IPS-20b (cell line): ENCODE measurements around the gene CD160.
"Not testable (repeated sequence)": the region's sequence is repeated elsewhere in the genome, so short reads cannot be mapped to it uniquely, and the experiment has no call there.

Source experiments
- H3K27ac ChIP-seq: one replicate; pipeline ENCODE4 v1.5.1; 2013; ENCODE audit warnings: low read length
- H3K27me3 ChIP-seq: 2 replicates; pipeline ENCODE4 v1.6.1; 2013; ENCODE audit warnings: mild to moderate bottlenecking, low read length, inconsistent platforms; ENCODE audit not compliant: insufficient read depth
- H3K36me3 ChIP-seq: 2 replicates; pipeline ENCODE4 v1.6.1; 2013; ENCODE audit warnings: low read depth, mild to moderate bottlenecking, inconsistent platforms, low read length, moderate library complexity; ENCODE audit not compliant: insufficient read depth
- H3K4me1 ChIP-seq: 2 replicates; pipeline ENCODE4 v1.6.1; 2013; ENCODE audit warnings: mild to moderate bottlenecking, control low read depth, inconsistent platforms, low read length, moderate library complexity; ENCODE audit not compliant: insufficient read depth
- H3K4me3 ChIP-seq: 2 replicates; pipeline ENCODE4 v1.5.1; 2013; ENCODE audit warnings: mild to moderate bottlenecking, low read length, inconsistent platforms
- H3K9ac ChIP-seq: 2 replicates; pipeline ENCODE4 v1.6.1; 2013; ENCODE audit warnings: low read depth, mild to moderate bottlenecking, inconsistent platforms, low read length, moderate library complexity
- H3K9me3 ChIP-seq: 2 replicates; pipeline ENCODE4 v1.6.1; 2013; ENCODE audit warnings: mild to moderate bottlenecking, low read depth, low read length, inconsistent platforms; ENCODE audit not compliant: insufficient read depth

The CD160 gene

GRCh38 chr1:145764231-145764940, 45.1 kb downstream of the CD160 start:
- H3K4me3 ChIP-seq, H3K27me3 ChIP-seq, H3K9ac ChIP-seq, H3K4me1 ChIP-seq, H3K36me3 ChIP-seq, H3K27ac ChIP-seq: not testable (repeated sequence)
- H3K9me3 ChIP-seq, result peaks cover 22% of the 10 kb centered on the region

- H3K27ac ChIP-seq, H3K27me3 ChIP-seq, H3K4me1 ChIP-seq, H3K9ac ChIP-seq, H3K4me3 ChIP-seq, H3K36me3 ChIP-seq: not testable (repeated sequence)
- peaks cover 20% of the 10 kb centered on the region for H3K9me3 ChIP-seq
Measured at GRCh38 chr1:145765127-145765526, 45.8 kb downstream of the CD160 start.

- not testable (repeated sequence) for H3K27ac ChIP-seq, H3K4me3 ChIP-seq, H3K4me1 ChIP-seq, H3K9ac ChIP-seq, H3K27me3 ChIP-seq, H3K36me3 ChIP-seq
- H3K9me3 ChIP-seq, result peaks cover 16% of the 10 kb centered on the region
Measured at GRCh38 chr1:145765585-145766360, 46.5 kb downstream of the CD160 start.

- H3K9ac ChIP-seq, H3K27ac ChIP-seq, H3K4me3 ChIP-seq, H3K9me3 ChIP-seq, H3K4me1 ChIP-seq, H3K27me3 ChIP-seq: not testable (repeated sequence)
- peaks cover 15% of the 10 kb centered on the region for H3K36me3 ChIP-seq
Measured at GRCh38 chr1:145766926-145767325, 47.6 kb downstream of the CD160 start.

- peaks cover 12% of the 10 kb centered on the region for H3K36me3 ChIP-seq
- not testable (repeated sequence) for H3K9ac ChIP-seq, H3K9me3 ChIP-seq, H3K4me1 ChIP-seq, H3K27ac ChIP-seq, H3K4me3 ChIP-seq, H3K27me3 ChIP-seq
Measured at GRCh38 chr1:145768004-145768403, 48.7 kb downstream of the CD160 start.

- Histone ChIP-seq H3K9me3 (no peaks in the 10 kb centered on the region), H3K36me3 (peaks cover 12% of the 10 kb centered on the region), H3K4me3 (no peak overlapping the region), H3K27ac (no peak overlapping the region), H3K4me1 (no peaks in the 10 kb centered on the region), H3K9ac (no peak overlapping the region), H3K27me3 (no peaks in the 10 kb centered on the region)
Measured at GRCh38 chr1:145771056-145771455, 51.8 kb downstream of the CD160 start.

GRCh38 chr1:145773423-145773822, 54.1 kb downstream of the CD160 start:
- Histone ChIP-seq H3K36me3 (peaks cover 12% of the 10 kb centered on the region), H3K9ac (no peak overlapping the region), H3K27me3 (no peaks in the 10 kb centered on the region), H3K4me3 (no peak overlapping the region), H3K9me3 (no peaks in the 10 kb centered on the region), H3K27ac (no peak overlapping the region), H3K4me1 (no peaks in the 10 kb centered on the region)

- Histone ChIP-seq H3K9me3 (no peaks in the 10 kb centered on the region), H3K9ac (no peak overlapping the region), H3K4me3 (no peak overlapping the region), H3K4me1 (no peaks in the 10 kb centered on the region; the same call in 1 of the 2 replicates), H3K27ac (no peak overlapping the region), H3K36me3 (no peaks in the 10 kb centered on the region), H3K27me3 (no peaks in the 10 kb centered on the region)
Measured at GRCh38 chr1:145777357-145778145, 58.3 kb downstream of the CD160 start.

GRCh38 chr1:145778146-145778540, 58.8 kb downstream of the CD160 start:
- Histone ChIP-seq H3K4me3 (no peak overlapping the region), H3K27me3 (no peaks in the 10 kb centered on the region), H3K27ac (no peak overlapping the region), H3K36me3 (peaks cover under 1% of the 10 kb centered on the region; the same call in 1 of the 2 replicates), H3K9ac (no peak overlapping the region), H3K9me3 (no peaks in the 10 kb centered on the region), H3K4me1 (no peaks in the 10 kb centered on the region; the same call in 1 of the 2 replicates)

GRCh38 chr1:145782272-145783099, 63.2 kb downstream of the CD160 start:
- Histone ChIP-seq H3K4me1 (no peaks in the 10 kb centered on the region; the same call in 1 of the 2 replicates), H3K27ac (no peak overlapping the region), H3K9me3 (no peaks in the 10 kb centered on the region), H3K36me3 (peaks cover 4% of the 10 kb centered on the region; the same call in 1 of the 2 replicates), H3K4me3 (no peak overlapping the region), H3K9ac (no peak overlapping the region), H3K27me3 (no peaks in the 10 kb centered on the region)

- peaks cover 11% of the 10 kb centered on the region; the same call in 1 of the 2 replicates for H3K36me3 ChIP-seq
- H3K4me3 ChIP-seq, result no peak overlapping the region
- no peaks in the 10 kb centered on the region for H3K9me3 ChIP-seq
- no peak overlapping the region for H3K9ac ChIP-seq
- no peaks in the 10 kb centered on the region; the same call in 1 of the 2 replicates for H3K4me1 ChIP-seq
- H3K27ac ChIP-seq, result no peak overlapping the region
- no peaks in the 10 kb centered on the region for H3K27me3 ChIP-seq
Measured at GRCh38 chr1:145784409-145784808, 65.1 kb downstream of the CD160 start.
